AG09309 (cell line): Measurements from ENCODE around the gene ATP10B.

Experiments used
- DNase-seq: peaks from one replicate; pipeline ENCODE4 v3.0.0-alpha.2; 2010; ENCODE audit warnings: low read depth
- H3K4me3 ChIP-seq: 2 replicates; pipeline ENCODE4 v1.5.1; 2011; ENCODE audit warnings: mild to moderate bottlenecking, low read depth, low read length, moderate library complexity; ENCODE audit not compliant: control insufficient read depth
- CTCF ChIP-seq: IDR thresholded peaks from 2 replicates; pipeline ENCODE4 v1.5.1; 2011; ENCODE audit warnings: mild to moderate bottlenecking, low read depth, low read length, inconsistent platforms; ENCODE audit not compliant: insufficient read depth, control insufficient read depth; ENCODE audit errors: missing control alignments

The ATP10B gene

DNA sequence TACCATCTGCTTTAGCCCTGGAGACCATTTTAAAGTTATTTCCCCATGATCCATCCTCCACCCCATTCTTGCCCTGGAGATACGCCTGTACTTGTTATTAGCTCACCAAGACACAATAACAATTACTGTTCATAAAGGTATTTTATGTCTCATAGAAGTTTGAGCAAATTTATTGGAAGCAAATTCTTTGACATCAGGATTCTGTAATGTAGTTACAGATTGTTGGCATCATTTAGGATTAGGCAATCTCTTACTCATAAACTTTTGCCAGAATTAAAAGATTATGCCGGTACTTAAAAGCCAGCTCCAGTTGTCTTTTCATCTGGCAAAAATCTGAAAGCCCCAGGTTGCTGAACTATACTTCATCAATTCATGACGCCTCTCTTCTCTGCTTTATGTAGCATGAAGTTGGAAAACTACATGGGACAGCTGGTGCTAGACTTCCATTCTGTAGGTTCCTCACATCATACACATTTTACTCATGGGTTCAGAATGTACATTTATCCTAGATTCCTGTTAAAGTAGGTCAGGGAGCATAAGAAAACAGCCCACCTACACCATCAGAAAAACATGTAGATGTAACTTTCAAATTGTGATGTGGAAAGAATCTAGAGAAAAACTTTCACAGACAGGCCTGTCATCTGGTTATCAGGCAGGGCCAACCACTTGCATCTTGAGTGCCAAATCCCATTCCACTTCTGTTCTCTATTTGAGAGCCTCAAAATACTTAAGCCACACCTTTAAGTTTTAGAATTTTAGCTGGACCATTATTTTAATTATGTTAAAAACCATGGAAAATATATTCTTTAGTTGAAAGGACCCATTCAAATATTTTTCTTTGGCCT, 14.0 kb downstream of the ATP10B start:
- TF ChIP-seq CTCF = no peak
- DNase-seq = no peak
- no peak overlapping the region for H3K4me3 ChIP-seq

DNA sequence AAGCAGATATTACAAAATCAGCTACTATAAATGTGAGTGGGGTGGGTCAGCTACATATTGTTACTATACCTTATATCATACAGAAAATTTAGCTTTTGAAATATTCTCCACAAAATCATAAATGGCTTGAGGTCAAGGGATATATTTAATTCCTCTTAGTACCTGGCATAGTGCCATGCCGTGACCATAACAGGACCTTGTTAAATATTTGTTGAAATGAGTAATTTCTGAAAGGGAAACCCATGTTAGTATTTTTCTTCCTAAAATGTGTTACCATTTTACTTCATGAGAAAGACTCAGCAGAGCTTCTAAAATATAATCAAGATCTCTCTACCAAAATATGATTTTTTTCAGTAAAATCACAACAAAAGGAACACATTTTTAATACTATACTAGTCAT, 14.8 kb downstream of the ATP10B start:
- TF ChIP-seq CTCF = no peak
- DNase-seq = no peak
- no peak overlapping the region for H3K4me3 ChIP-seq

DNA sequence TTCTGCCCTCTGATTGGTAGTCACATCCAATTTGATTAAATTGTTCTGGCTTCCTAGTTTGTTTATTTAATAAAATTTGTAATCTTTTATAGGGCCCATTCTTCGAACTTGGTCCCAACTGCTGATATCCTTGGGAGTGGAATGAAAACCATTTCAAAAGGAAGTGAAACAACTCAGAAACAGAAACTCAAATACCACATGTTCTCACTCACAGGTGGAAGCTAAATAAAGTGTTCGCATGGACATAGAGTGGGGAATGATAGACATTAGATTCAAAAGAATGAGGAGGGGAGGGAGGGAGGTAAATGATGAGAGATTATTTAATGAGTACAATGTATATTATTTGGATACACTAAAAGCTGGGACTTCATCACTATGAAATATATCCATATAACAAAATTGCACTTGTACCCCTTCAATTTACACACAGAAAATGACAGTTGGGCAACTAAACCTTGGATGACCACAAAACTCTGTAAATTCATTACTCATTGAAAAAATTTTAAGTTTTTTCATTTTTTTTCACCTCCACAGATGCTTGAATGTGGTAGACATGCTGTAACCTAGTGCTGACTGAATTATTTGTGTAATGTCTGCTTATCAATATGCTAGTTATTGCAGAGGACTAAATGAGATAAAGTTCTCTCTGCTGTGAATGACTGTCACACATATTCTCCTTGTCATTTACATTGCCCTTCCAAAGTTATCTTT, 16.0 kb downstream of the ATP10B start:
- no peak overlapping the region for H3K4me3 ChIP-seq
- no peak for TF ChIP-seq CTCF
- no peak for DNase-seq

DNA sequence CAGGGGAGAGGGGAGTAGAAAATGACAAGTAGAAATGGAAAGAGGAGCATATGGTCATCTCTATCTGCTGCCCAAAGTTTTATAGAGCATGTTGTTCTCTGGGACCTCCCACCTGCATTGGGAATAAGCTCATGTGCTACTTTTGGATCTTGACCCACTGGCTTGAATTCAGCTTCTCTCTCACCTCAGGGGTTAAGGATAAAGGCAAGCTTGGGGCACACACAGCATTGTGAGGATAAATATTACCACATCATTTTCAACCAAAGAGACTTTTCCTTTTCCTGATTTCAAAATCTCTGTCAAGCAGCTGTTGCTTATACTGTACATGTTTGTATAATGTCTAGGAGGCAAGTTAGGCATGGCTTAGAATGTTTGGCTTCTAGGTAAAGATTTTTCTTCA, 16.6 kb downstream of the ATP10B start:
- H3K4me3 ChIP-seq = no peak overlapping the region
- DNase-seq = no peak
- no peak for TF ChIP-seq CTCF

DNA sequence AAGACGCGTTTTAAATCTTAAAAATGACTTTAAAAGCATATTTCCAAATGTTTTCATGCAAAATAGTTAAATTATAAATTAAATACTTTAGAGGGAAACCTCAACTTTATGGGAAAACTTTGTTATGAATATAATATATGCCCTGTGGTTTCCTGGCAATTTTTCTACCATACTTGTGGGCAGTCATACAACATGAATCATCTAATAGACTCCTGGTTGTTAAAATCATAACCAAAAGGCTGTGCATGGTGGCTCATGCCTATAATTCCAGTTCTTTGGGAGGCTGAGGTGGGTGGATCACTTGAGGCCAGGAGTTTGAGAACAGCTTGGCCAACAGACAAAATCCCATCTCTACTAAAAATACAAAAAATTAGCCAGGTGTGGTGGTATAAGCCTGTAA, 18.2 kb downstream of the ATP10B start:
- DNase-seq = no peak
- no peak for TF ChIP-seq CTCF
- no peak overlapping the region for H3K4me3 ChIP-seq

DNA sequence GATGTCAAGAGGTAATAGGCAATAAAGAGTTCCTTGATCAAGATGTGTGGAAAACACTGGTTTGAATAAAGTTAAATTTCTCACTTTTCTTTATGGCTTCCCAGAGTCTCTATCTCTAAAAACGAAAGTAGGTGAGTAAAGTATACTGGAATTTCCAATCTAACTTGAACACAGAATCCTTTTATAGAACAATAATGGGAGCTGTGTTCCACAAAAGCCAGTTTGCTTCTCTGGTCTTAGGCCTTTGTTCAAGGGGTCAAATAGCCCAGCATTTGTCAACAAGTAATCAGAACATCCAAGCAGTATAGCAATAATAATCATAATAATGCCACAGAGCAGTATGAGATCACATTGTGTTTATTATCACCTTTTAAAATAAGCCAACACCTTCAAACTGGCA, 20.2 kb downstream of the ATP10B start:
- no peak for TF ChIP-seq CTCF
- H3K4me3 ChIP-seq = no peak overlapping the region
- DNase-seq = no peak
